GM12891 (cell line): ENCODE data around the gene DOCK10.

Experiments used
- DNase-seq: peaks from one replicate; pipeline ENCODE4 v3.0.0; 2011; ENCODE audit warnings: low spot score; ENCODE audit not compliant: insufficient read length
- FAIRE-seq: peaks from 2 replicates; lab custom pipeline; 2011; peaks lifted over from hg19 to GRCh38; lab: Jason Lieb, UNC
- PAX5 ChIP-seq: IDR thresholded peaks from 2 replicates; pipeline ENCODE4 v1.6.1; 2011; ENCODE audit warnings: low read length, moderate library complexity, mild to moderate bottlenecking; ENCODE audit not compliant: insufficient read depth, severe bottlenecking
- POLR2A ChIP-seq: IDR thresholded peaks from 2 replicates; pipeline ENCODE4 v1.6.1; 2011; ENCODE audit warnings: low read depth, low read length, control low read depth
- POLR2AphosphoS5 ChIP-seq: IDR thresholded peaks from 2 replicates; pipeline ENCODE4 v1.6.1; 2011; ENCODE audit warnings: low read depth, low read length, control low read depth
- POU2F2 ChIP-seq: IDR thresholded peaks from 2 replicates; pipeline ENCODE4 v1.6.1; 2011; ENCODE audit warnings: low read depth, mild to moderate bottlenecking, control low read depth, low read length, moderate library complexity
- SPI1 ChIP-seq: IDR thresholded peaks from 2 replicates; pipeline ENCODE4 v1.6.1; 2011; ENCODE audit warnings: low read depth, low read length, control low read depth
- TAF1 ChIP-seq: IDR thresholded peaks from 2 replicates; pipeline ENCODE4 v1.6.1; 2011; ENCODE audit warnings: low read depth, low read length, control low read depth

The DOCK10 gene

DNA sequence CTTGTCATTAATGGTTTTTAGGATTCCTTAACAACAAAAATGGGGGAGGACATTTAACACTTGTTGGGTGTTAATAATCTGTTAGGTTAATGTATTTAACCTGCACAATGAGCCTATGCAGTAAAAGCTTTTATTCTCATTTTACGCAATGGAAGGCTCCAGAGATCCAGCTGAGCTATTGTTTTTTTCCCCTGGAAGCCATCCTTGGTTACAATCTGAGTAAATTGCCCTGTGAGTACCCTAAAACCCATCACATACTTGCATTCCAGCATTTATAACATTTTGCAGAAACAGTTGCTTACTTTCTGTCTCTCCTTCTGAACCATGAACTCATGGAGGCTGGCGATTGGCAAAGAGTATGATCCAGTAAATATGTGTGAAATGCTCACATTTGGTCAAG is 30.2 kb upstream of the DOCK10 start:
- FAIRE-seq (no peak), DNase-seq (no peak)
- TF ChIP-seq TAF1, result no peak
- TF ChIP-seq POLR2AphosphoS5, result no peak
- TF ChIP-seq PAX5, result no peak
- TF ChIP-seq POLR2A, result no peak
- no peak for TF ChIP-seq POU2F2
- TF ChIP-seq SPI1, result no peak

GRCh38 chr2:225070811-225071210 is 28.5 kb upstream of the DOCK10 start:
- FAIRE-seq (no peak), DNase-seq (no peak)
- TF ChIP-seq POLR2A, result no peak
- TF ChIP-seq POLR2AphosphoS5, result no peak
- TF ChIP-seq POU2F2, result no peak
- no peak for TF ChIP-seq SPI1
- TF ChIP-seq TAF1, result no peak
- TF ChIP-seq PAX5, result no peak

DNA sequence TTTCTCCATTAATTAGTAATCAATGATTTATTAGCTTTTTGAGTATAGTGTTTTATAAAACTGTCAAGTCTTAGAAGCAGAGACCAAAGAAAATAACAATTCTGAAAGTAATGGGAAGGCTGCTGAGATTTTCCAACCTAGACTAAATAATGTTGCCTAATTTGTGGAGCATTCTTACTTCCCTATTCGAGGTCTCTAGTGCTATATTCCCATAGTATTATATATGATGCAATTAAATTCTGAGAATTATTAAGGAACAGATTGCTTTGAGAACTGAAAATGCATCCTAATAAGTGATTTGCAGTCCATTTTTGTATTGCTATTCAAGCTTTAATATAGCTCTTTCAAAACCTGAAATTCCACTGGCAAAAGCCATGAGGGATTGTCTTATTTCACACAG is 27.7 kb upstream of the DOCK10 start:
- FAIRE-seq (no peak), DNase-seq (no peak)
- TF ChIP-seq POLR2A, result no peak
- no peak for TF ChIP-seq POU2F2
- no peak for TF ChIP-seq TAF1
- TF ChIP-seq PAX5, result no peak
- TF ChIP-seq SPI1, result no peak
- no peak for TF ChIP-seq POLR2AphosphoS5

GRCh38 chr2:225069477-225069876 is 27.2 kb upstream of the DOCK10 start:
- DNase-seq (no peak), FAIRE-seq (no peak)
- TF ChIP-seq POLR2AphosphoS5 (no peak), POU2F2 (no peak), TAF1 (no peak), PAX5 (no peak), SPI1 (no peak), POLR2A (no peak)

- TF ChIP-seq POLR2AphosphoS5 (no peak), POU2F2 (no peak), POLR2A (no peak), SPI1 (no peak)
- no peak for FAIRE-seq
Observed at GRCh38 chr2:225065882-225066281, 23.6 kb upstream of the DOCK10 start.

GRCh38 chr2:225064928-225065327 is 22.7 kb upstream of the DOCK10 start:
- FAIRE-seq (no peak), DNase-seq (no peak)
- TF ChIP-seq POLR2A (no peak), SPI1 (no peak), POU2F2 (no peak), TAF1 (no peak), POLR2AphosphoS5 (no peak), PAX5 (no peak)

More at GRCh38 chr2:225065882-225066281, 23.6 kb upstream of the DOCK10 start:
- no peak for DNase-seq

GRCh38 chr2:225064362-225064761 is 22.1 kb upstream of the DOCK10 start:
- DNase-seq (no peak), FAIRE-seq (peak; percentile 35)
- no peak for TF ChIP-seq POU2F2
- TF ChIP-seq SPI1, result no peak
- TF ChIP-seq PAX5, result no peak
- TF ChIP-seq POLR2A, result no peak
- TF ChIP-seq TAF1, result no peak

DNA sequence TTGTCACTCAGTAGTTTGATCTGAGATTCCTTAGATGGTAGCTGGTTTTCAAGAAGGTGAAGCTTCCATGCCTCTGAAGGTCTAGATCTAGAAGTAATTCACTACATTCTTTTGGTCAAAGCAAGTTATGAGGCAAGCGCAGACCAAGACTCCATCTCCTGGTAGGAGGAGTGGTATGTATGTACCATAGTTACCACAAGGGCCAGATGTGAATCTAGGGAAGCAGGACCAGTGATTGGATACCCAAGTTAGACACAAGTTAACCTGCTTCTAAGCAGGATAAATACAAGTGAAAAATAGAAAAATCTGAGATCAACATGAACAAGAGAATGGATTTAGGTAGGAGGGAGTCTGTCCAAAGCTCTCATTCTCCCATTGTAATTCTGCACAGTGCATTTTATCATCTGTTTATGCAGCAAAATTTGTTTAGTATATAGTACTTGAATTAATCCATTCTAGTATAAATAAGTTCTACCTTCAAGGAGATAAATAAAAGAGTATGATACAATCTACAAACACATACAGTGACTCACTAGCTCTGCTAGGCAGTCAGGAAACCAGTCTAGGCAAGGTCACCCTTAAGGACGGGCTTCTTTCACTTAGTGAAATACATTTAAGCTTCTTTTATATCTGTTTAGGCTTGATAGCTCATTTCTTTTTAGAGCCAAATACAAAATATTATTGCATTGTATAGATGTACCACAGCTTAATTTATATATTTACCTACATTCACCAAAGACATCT is 14.2 kb upstream of the DOCK10 start:
- DNase-seq (no peak), FAIRE-seq (no peak)
- TF ChIP-seq POLR2A, result no peak
- TF ChIP-seq PAX5, result no peak
- no peak for TF ChIP-seq TAF1
- TF ChIP-seq POU2F2, result no peak
- TF ChIP-seq SPI1, result no peak
- no peak for TF ChIP-seq POLR2AphosphoS5

GRCh38 chr2:225055714-225056113 is 13.4 kb upstream of the DOCK10 start:
- TF ChIP-seq POU2F2 (no peak), SPI1 (no peak), PAX5 (no peak), POLR2AphosphoS5 (no peak), TAF1 (no peak)
- DNase-seq (no peak), FAIRE-seq (no peak)
